KMS-11 (cell line): ENCODE measurements around the gene TMEM132A.

Experiments used
- H2AFZ ChIP-seq: fragments of 200-600 bp; sonication (generic); 2 replicates; pipeline ENCODE4 v1.6.1; 2016; ENCODE audit warnings: antibody characterized with exemption, mixed run types, low read depth
- H3K27ac ChIP-seq: fragments of 200-600 bp; sonication (generic); 2 replicates; pipeline ENCODE4 v1.6.1; 2016; ENCODE audit warnings: mild to moderate bottlenecking, mixed run types
- H3K27me3 ChIP-seq: fragments of 200-600 bp; sonication (generic); 2 replicates; pipeline ENCODE4 v1.6.1; 2017; ENCODE audit warnings: mild to moderate bottlenecking, low read depth, mixed run types, moderate library complexity; ENCODE audit not compliant: insufficient read depth
- H3K36me3 ChIP-seq: fragments of 200-600 bp; sonication (generic); 2 replicates; pipeline ENCODE4 v1.6.1; 2017; ENCODE audit warnings: mild to moderate bottlenecking, mixed run types; ENCODE audit not compliant: insufficient read depth
- H3K4me1 ChIP-seq: fragments of 200-600 bp; sonication (generic); 2 replicates; pipeline ENCODE4 v1.6.1; 2016; ENCODE audit warnings: mild to moderate bottlenecking, low read depth, mixed run types; ENCODE audit not compliant: poor library complexity, severe bottlenecking
- H3K4me2 ChIP-seq: fragments of 200-600 bp; sonication (generic); 2 replicates; pipeline ENCODE4 v1.7.0; 2016; ENCODE audit warnings: mild to moderate bottlenecking, mixed run types
- H3K4me3 ChIP-seq: fragments of 200-600 bp; sonication (generic); IDR thresholded peaks from 2 replicates; pipeline ENCODE4 v1.6.1; 2017; ENCODE audit warnings: low read depth, low read length, mixed read lengths; ENCODE audit not compliant: insufficient read depth
- H3K79me2 ChIP-seq: fragments of 200-600 bp; sonication (generic); 2 replicates; pipeline ENCODE4 v1.6.1; 2016; ENCODE audit warnings: low read depth, mixed run types; ENCODE audit not compliant: insufficient read depth
- H3K9ac ChIP-seq: fragments of 200-600 bp; sonication (generic); 2 replicates; pipeline ENCODE4 v1.6.1; 2016; ENCODE audit warnings: mild to moderate bottlenecking, mixed run types
- H4K20me1 ChIP-seq: fragments of 200-600 bp; sonication (generic); 2 replicates; pipeline ENCODE4 v1.6.1; 2016; ENCODE audit warnings: mild to moderate bottlenecking, mixed run types; ENCODE audit not compliant: insufficient read depth
- CTCF ChIP-seq: fragments of 200-600 bp; sonication (generic); conservative IDR thresholded peaks from 2 replicates; pipeline ENCODE4 v1.6.1; 2017; ENCODE audit warnings: low read depth, mild to moderate bottlenecking, antibody characterized with exemption, low read length, moderate library complexity, mixed read lengths

The TMEM132A gene

GRCh38 chr11:60941371-60942119 lies 17.3 kb downstream of the TMEM132A start:
- Histone ChIP-seq H3K4me3 (no peak overlapping the region), H3K4me1 (peaks cover 9% of the 10 kb centered on the region), H2AFZ (no peak overlapping the region), H3K27ac (no peak overlapping the region), H3K27me3 (no peaks in the 10 kb centered on the region; the same call in 1 of the 2 replicates), H3K4me2 (no peak overlapping the region), H3K9ac (no peak overlapping the region), H3K36me3 (no peaks in the 10 kb centered on the region), H3K79me2 (no peaks in the 10 kb centered on the region), H4K20me1 (no peaks in the 10 kb centered on the region)
- no peak for TF ChIP-seq CTCF

- Histone ChIP-seq H3K4me1 (peaks cover 9% of the 10 kb centered on the region), H3K9ac (no peak overlapping the region), H3K4me2 (no peak overlapping the region), H3K79me2 (no peaks in the 10 kb centered on the region), H2AFZ (no peak overlapping the region), H3K36me3 (no peaks in the 10 kb centered on the region), H4K20me1 (no peaks in the 10 kb centered on the region), H3K27ac (no peak overlapping the region), H3K27me3 (no peaks in the 10 kb centered on the region; the same call in 1 of the 2 replicates), H3K4me3 (no peak overlapping the region)
- no peak for TF ChIP-seq CTCF
Observed at GRCh38 chr11:60942219-60942618, 18.0 kb downstream of the TMEM132A start.

- no peaks in the 10 kb centered on the region; the same call in 1 of the 2 replicates for H3K27me3 ChIP-seq
- H3K27ac ChIP-seq: no peak overlapping the region
- peaks cover 9% of the 10 kb centered on the region for H3K4me1 ChIP-seq
- no peak for TF ChIP-seq CTCF
- H3K36me3 ChIP-seq: no peaks in the 10 kb centered on the region
- H3K4me2 ChIP-seq: no peak overlapping the region
- H2AFZ ChIP-seq: no peak overlapping the region
- H3K9ac ChIP-seq: no peak overlapping the region
- H3K4me3 ChIP-seq: no peak overlapping the region
- H3K79me2 ChIP-seq: no peaks in the 10 kb centered on the region
- H4K20me1 ChIP-seq: no peaks in the 10 kb centered on the region
Observed at GRCh38 chr11:60942970-60943565, 18.8 kb downstream of the TMEM132A start.

GRCh38 chr11:60944490-60945294 lies 20.4 kb downstream of the TMEM132A start:
- Histone ChIP-seq H3K4me3 (no peak overlapping the region), H3K9ac (no peak overlapping the region), H4K20me1 (no peaks in the 10 kb centered on the region), H3K4me2 (no peak overlapping the region), H3K27ac (no peak overlapping the region), H3K27me3 (no peaks in the 10 kb centered on the region), H3K36me3 (no peaks in the 10 kb centered on the region), H3K4me1 (peaks cover 6% of the 10 kb centered on the region), H3K79me2 (no peaks in the 10 kb centered on the region), H2AFZ (no peak overlapping the region)
- TF ChIP-seq CTCF: no peak; the same call in 1 of the 2 replicates
